ENCODE data around the gene DOCK11. TPM values are rescaled to one million over a fixed set of nuclear protein-coding genes. Genes with fewer than 3 reads are reported as not detected.

DOCK11 gene
- total and polyA plus RNA-seq, 3 experiments from 2014 or later = 37.8 to 50.1 (median 49.4) TPM

DNA sequence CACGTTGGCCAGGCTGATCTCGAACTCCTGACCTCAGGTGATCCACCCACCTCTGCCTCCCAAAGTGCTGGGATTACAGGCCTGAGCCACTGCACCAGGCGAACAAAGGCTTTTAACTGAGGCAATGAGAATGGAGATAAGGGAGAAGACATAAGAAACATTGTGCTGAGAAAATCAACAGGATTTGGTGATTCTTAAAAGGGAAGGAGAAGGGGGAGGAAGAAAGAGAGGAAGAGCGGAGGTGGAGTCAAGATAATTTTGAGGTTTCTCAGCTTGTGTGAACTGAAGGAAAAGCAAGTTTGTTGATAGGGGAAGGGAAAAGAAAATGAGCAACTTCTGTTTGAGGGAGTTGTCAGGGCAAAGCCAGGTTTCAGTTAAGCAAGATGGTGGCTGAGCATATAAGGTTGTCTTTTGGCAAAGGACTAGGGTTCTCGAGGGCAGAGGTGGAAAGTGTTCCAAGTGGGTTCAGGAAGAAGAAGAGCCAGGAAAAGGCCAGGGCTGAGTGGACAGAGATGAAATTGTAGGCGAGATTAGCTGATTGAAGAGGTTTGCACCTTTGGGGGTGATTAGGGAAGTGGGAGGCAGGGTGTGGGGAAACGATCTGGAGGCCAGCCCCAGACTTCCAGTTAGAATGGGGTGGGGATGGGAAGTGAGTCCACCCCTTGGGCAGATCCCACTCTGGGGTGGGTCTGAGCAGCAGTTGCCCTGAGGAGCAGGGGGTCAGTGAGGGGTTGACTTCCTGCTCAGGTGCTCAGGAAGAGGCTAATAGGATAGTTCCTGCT, 7.8 kb downstream of the DOCK11 start:
- Histone ChIP-seq H3K4me1 (ENCODE audit: insufficient read depth, low read length) (peaks cover 71% of the 10 kb centered on the region), H3K36me3 (ENCODE audit: insufficient read depth, low read length) (no peaks in the 10 kb centered on the region), H3K4me3 (ENCODE audit: low read length) (peak overlapping the region; percentile 28), H3K9me3 (ENCODE audit: low read length) (no peaks in the 10 kb centered on the region), H3K27ac (ENCODE audit: low read depth, low read length) (peak overlapping the region; percentile 57), H3K27me3 (ENCODE audit: insufficient read depth, low read length, poor library complexity, severe bottlenecking) (no peaks in the 10 kb centered on the region)
- ChIA-PET CTCF (no interaction called here), POLR2A (interaction anchor here (1.3 kb wide), 1 partner anchor 25 kb away, joined by 4 read pairs; no protein-coding TSS in a partner anchor)
- Mint-ChIP-seq H3K4me3 (peak overlapping the region; percentile 7 to 83 (median 62)), H3K36me3 (peaks cover 0 to 14% (median 3%) of the 10 kb centered on the region in 3 donors), H3K27ac (peak overlapping the region in 7 of 8 donors; percentile 73 to 94 (median 90)), H3K27me3 (peaks cover 0 to 5% of the 10 kb centered on the region in 2 donors), H3K9me3 (no peaks in the 10 kb centered on the region), H3K4me1 (peaks cover 58 to 73% (median 70%) of the 10 kb centered on the region in 3 donors)
- peak in 1 of 5 donors; percentile 10 for DNase-seq

DNA sequence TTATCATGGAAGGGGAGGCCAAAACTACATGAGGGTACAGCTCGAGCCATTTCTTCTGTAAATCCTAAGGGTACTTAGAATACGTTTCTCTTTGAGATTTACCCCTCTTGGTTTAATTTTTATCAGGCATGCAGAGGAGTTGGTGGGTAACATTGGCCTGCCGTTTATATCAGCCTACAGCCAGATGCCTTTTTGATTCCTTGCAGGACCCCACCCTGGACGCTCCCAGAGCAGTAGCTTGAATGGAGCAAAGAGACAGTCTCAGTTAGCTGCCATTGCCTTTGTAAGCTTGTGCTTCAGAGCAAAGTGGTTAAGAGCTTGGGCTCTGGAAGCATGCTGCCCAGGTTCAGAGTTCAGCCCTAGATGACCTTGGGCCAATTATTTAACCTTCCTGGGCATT, 9.0 kb downstream of the DOCK11 start:
- no peak overlapping the region for H3K4me3 ChIP-seq (ENCODE audit: low read length)
- peaks cover 68% of the 10 kb centered on the region for H3K4me1 ChIP-seq (ENCODE audit: insufficient read depth, low read length)
- Mint-ChIP-seq H3K27me3 (peaks cover 0 to 5% of the 10 kb centered on the region in 2 donors), H3K4me1 (peaks cover 54 to 73% (median 68%) of the 10 kb centered on the region in 3 donors), H3K9me3 (no peaks in the 10 kb centered on the region), H3K36me3 (peaks cover under 1 to 20% (median 2%) of the 10 kb centered on the region in 3 donors), H3K4me3 (peak overlapping the region in 1 of 7 donors; percentile 23), H3K27ac (peak overlapping the region; percentile 60 to 94 (median 89))
- POLR2A ChIA-PET = no interaction called here
- H3K27me3 ChIP-seq (ENCODE audit: insufficient read depth, low read length, poor library complexity, severe bottlenecking) = no peaks in the 10 kb centered on the region
- no peaks in the 10 kb centered on the region for H3K36me3 ChIP-seq (ENCODE audit: insufficient read depth, low read length)
- no peak for DNase-seq
- peak overlapping the region; percentile 31 for H3K27ac ChIP-seq (ENCODE audit: low read depth, low read length)
- CTCF ChIA-PET = no interaction called here
- H3K9me3 ChIP-seq (ENCODE audit: low read length) = no peaks in the 10 kb centered on the region

DNA sequence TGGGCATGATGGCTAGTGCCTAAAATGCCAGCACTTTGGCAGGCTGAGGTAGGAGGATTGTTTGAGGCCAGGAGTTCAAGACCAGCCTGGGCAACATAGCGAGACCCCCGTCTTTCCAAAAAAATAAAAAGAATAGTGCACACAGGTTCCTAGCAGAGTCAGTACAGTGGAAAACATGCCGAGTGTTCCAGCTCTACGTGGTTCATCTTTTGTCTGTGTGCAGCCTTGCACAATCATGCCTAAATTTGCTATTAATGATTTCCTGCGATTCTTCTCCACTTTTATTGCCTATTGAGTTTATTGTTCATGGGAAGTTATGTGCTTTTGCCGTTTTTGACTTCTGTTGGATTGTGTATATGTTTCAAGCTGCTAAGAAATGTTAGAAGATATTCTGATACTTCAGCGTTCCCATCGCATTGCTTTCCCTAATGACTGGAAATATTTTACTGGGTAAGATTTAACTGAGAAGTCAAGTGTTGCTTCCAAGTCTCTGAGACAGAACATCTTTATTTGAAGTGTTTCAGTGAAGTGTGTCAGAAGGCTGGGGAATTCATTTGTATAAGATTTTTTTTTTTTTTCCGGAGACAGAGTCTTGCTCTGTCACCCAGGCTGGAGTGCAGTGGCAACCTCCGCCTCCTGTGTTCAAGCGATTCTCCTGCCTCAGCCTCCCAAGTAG, 11.3 kb downstream of the DOCK11 start:
- DNase-seq = no peak
- Histone ChIP-seq H3K9me3 (ENCODE audit: low read length) (no peaks in the 10 kb centered on the region), H3K27ac (ENCODE audit: low read depth, low read length) (no peak overlapping the region), H3K27me3 (ENCODE audit: insufficient read depth, low read length, poor library complexity, severe bottlenecking) (no peaks in the 10 kb centered on the region), H3K4me1 (ENCODE audit: insufficient read depth, low read length) (peaks cover 72% of the 10 kb centered on the region), H3K36me3 (ENCODE audit: insufficient read depth, low read length) (no peaks in the 10 kb centered on the region), H3K4me3 (ENCODE audit: low read length) (no peak overlapping the region)
- peak overlapping the region in 4 of 7 donors; percentile 7 to 41 (median 38) for H3K4me3 Mint-ChIP-seq
- CTCF ChIA-PET = interaction anchor here (1.1 kb wide), 1 partner anchor 94 kb away, joined by 3 read pairs; no protein-coding TSS in a partner anchor
- POLR2A ChIA-PET = no interaction called here
- no peaks in the 10 kb centered on the region for H3K9me3 Mint-ChIP-seq
- H3K27me3 Mint-ChIP-seq = peaks cover 0 to 3% of the 10 kb centered on the region in 2 donors
- H3K27ac Mint-ChIP-seq = peak overlapping the region in 6 of 8 donors; percentile 39 to 85 (median 75)
- H3K36me3 Mint-ChIP-seq = peaks cover 2 to 38% (median 5%) of the 10 kb centered on the region in 3 donors
- peaks cover 64 to 88% (median 85%) of the 10 kb centered on the region in 3 donors for H3K4me1 Mint-ChIP-seq

DNA sequence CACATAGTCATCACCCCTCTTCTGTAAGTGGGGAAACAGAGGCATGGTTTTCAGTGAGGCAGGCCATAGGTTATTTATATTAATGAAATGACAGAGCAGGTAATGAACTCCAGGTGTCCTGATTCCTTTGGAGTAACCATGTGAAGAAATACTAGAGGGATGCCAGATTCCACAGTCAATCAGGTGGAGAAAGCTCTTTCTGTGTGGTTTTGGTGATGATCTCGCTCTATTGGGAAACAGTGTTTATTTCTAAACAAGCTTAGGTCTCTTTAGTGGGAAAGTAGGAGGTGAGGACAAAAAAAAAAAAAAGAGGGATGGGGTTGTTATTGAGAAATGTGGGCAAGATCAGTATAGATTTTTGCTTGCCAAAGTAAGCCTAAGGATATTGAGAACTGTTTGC, 12.2 kb downstream of the DOCK11 start:
- Histone ChIP-seq H3K9me3 (ENCODE audit: low read length) (no peaks in the 10 kb centered on the region), H3K27me3 (ENCODE audit: insufficient read depth, low read length, poor library complexity, severe bottlenecking) (no peaks in the 10 kb centered on the region), H3K36me3 (ENCODE audit: insufficient read depth, low read length) (no peaks in the 10 kb centered on the region), H3K4me1 (ENCODE audit: insufficient read depth, low read length) (peaks cover 69% of the 10 kb centered on the region), H3K27ac (ENCODE audit: low read depth, low read length) (no peak overlapping the region), H3K4me3 (ENCODE audit: low read length) (no peak overlapping the region)
- DNase-seq = no peak
- Mint-ChIP-seq H3K4me3 (peak overlapping the region in 2 of 7 donors; percentile 49 to 54), H3K36me3 (peaks cover 2 to 37% (median 5%) of the 10 kb centered on the region in 3 donors), H3K9me3 (no peaks in the 10 kb centered on the region), H3K27me3 (peaks cover 0 to 1% of the 10 kb centered on the region in 2 donors), H3K4me1 (peaks cover 63 to 88% (median 84%) of the 10 kb centered on the region in 3 donors), H3K27ac (peak overlapping the region in 4 of 8 donors; percentile 18 to 84 (median 32))
- ChIA-PET CTCF (no interaction called here), POLR2A (no interaction called here)

DNA sequence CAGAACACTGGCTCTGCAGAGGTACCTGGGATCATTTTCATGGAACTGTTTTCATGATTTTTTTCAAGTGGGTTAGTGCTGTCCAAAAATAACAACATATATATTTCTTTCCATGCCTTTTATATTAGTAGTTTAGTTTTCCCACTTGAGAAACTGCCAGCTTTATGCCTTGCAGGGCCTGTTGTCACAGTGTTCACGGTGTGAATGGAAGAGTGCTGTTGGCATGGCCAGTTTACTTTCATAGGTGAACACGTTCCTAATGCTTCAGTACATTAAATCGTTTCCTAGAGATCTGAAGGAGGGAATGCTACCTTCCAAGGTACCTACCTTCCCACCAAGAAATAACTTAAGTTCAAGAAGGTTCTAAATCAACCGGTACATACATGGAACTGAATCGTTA, 12.6 kb downstream of the DOCK11 start:
- Histone ChIP-seq H3K4me1 (ENCODE audit: insufficient read depth, low read length) (peaks cover 66% of the 10 kb centered on the region), H3K9me3 (ENCODE audit: low read length) (no peaks in the 10 kb centered on the region), H3K27ac (ENCODE audit: low read depth, low read length) (no peak overlapping the region), H3K4me3 (ENCODE audit: low read length) (no peak overlapping the region), H3K27me3 (ENCODE audit: insufficient read depth, low read length, poor library complexity, severe bottlenecking) (no peaks in the 10 kb centered on the region), H3K36me3 (ENCODE audit: insufficient read depth, low read length) (no peaks in the 10 kb centered on the region)
- Mint-ChIP-seq H3K9me3 (no peaks in the 10 kb centered on the region), H3K27ac (peak overlapping the region in 5 of 8 donors; percentile 13 to 84 (median 66)), H3K27me3 (peaks cover 0 to 1% of the 10 kb centered on the region in 2 donors), H3K4me3 (no peak overlapping the region), H3K4me1 (peaks cover 64 to 88% (median 85%) of the 10 kb centered on the region in 3 donors), H3K36me3 (peaks cover 2 to 39% (median 5%) of the 10 kb centered on the region in 3 donors)
- DNase-seq = no peak
- ChIA-PET CTCF (no interaction called here), POLR2A (no interaction called here)

DNA sequence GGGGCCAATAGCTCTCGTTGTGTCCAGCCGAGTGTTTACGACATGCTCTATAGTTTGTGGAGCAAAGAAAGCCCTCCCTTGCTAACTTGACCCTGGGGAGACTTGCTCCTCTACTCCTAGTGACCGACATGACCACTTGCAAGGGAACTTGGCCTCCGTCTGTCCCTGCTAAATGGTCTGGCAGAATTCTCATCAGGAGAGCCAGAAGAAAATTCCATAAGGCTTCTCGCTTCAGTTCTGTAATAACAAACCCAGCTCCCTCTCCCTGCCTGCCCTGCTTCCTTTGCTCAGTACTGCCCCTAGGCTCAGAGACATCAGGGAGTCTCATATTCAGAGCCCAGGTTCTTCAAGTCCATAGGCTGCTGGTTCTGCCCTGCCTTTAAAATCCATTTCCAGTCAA, 13.0 kb downstream of the DOCK11 start:
- peak overlapping the region in 3 of 7 donors; percentile 35 to 76 (median 44) for H3K4me3 Mint-ChIP-seq
- POLR2A ChIA-PET = interaction anchor here (0.7 kb wide), 1 partner anchor 72 kb away, joined by 3 read pairs; no protein-coding TSS in a partner anchor
- peak overlapping the region in 7 of 8 donors; percentile 38 to 84 (median 67) for H3K27ac Mint-ChIP-seq
- Histone ChIP-seq H3K9me3 (ENCODE audit: low read length) (no peaks in the 10 kb centered on the region), H3K4me3 (ENCODE audit: low read length) (no peak overlapping the region), H3K27me3 (ENCODE audit: insufficient read depth, low read length, poor library complexity, severe bottlenecking) (no peaks in the 10 kb centered on the region), H3K27ac (ENCODE audit: low read depth, low read length) (no peak overlapping the region), H3K36me3 (ENCODE audit: insufficient read depth, low read length) (no peaks in the 10 kb centered on the region), H3K4me1 (ENCODE audit: insufficient read depth, low read length) (peaks cover 63% of the 10 kb centered on the region)
- H3K36me3 Mint-ChIP-seq = peaks cover 2 to 41% (median 5%) of the 10 kb centered on the region in 3 donors
- DNase-seq = no peak
- CTCF ChIA-PET = no interaction called here
- H3K4me1 Mint-ChIP-seq = peaks cover 64 to 88% (median 85%) of the 10 kb centered on the region in 3 donors
- peaks cover 0 to 1% of the 10 kb centered on the region in 2 donors for H3K27me3 Mint-ChIP-seq
- no peaks in the 10 kb centered on the region for H3K9me3 Mint-ChIP-seq

DNA sequence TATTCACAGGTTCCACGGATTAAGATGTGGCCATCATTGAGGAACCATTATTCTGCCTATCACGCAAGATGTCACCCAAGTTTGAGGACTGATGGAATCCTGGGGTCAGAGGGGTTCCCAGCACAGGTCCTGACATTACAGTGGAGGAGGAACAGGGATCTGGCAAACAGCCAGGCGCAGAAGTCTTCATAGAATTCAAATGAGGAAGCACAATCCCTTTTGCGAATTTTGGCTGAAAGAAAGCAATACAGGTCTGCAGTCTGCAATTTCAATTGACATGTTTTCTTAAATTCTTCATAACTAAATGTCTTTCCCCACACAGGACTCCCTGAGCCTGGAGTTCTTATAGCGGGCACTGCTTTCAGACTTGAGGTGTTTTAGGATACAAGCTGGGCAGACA, 14.5 kb downstream of the DOCK11 start:
- Mint-ChIP-seq H3K4me3 (peak overlapping the region in 1 of 7 donors; percentile 3), H3K27me3 (peaks cover 0 to 1% of the 10 kb centered on the region in 2 donors), H3K27ac (peak overlapping the region in 7 of 8 donors; percentile 6 to 88 (median 45)), H3K4me1 (peaks cover 63 to 91% (median 85%) of the 10 kb centered on the region in 3 donors), H3K9me3 (peaks cover 0 to 1% (median 0%) of the 10 kb centered on the region in 5 donors), H3K36me3 (peaks cover 5 to 54% (median 11%) of the 10 kb centered on the region in 3 donors)
- Histone ChIP-seq H3K4me3 (ENCODE audit: low read length) (no peak overlapping the region), H3K36me3 (ENCODE audit: insufficient read depth, low read length) (peaks cover 8% of the 10 kb centered on the region), H3K27ac (ENCODE audit: low read depth, low read length) (no peak overlapping the region), H3K27me3 (ENCODE audit: insufficient read depth, low read length, poor library complexity, severe bottlenecking) (no peaks in the 10 kb centered on the region), H3K4me1 (ENCODE audit: insufficient read depth, low read length) (peaks cover 51% of the 10 kb centered on the region), H3K9me3 (ENCODE audit: low read length) (no peaks in the 10 kb centered on the region)
- CTCF ChIA-PET = no interaction called here
- no peak for DNase-seq
- POLR2A ChIA-PET = no interaction called here

Data from CD8-positive, alpha-beta memory T cell (primary cell).